C4-2B (cell line): ENCODE measurements around the gene MIB2.

Experiments
- ZFX ChIP-seq: fragments of 450-650 bp; IDR thresholded peaks from 2 replicates; pipeline ENCODE4 v1.6.1; 2017
- TF ChIP-seq, protein P1 (sequence below): fragments of 450-650 bp; conservative IDR thresholded peaks from 2 replicates; pipeline ENCODE4 v1.5.1; 2017; ENCODE audit warnings: mild to moderate bottlenecking

- TF ChIP-seq, protein P1, sequence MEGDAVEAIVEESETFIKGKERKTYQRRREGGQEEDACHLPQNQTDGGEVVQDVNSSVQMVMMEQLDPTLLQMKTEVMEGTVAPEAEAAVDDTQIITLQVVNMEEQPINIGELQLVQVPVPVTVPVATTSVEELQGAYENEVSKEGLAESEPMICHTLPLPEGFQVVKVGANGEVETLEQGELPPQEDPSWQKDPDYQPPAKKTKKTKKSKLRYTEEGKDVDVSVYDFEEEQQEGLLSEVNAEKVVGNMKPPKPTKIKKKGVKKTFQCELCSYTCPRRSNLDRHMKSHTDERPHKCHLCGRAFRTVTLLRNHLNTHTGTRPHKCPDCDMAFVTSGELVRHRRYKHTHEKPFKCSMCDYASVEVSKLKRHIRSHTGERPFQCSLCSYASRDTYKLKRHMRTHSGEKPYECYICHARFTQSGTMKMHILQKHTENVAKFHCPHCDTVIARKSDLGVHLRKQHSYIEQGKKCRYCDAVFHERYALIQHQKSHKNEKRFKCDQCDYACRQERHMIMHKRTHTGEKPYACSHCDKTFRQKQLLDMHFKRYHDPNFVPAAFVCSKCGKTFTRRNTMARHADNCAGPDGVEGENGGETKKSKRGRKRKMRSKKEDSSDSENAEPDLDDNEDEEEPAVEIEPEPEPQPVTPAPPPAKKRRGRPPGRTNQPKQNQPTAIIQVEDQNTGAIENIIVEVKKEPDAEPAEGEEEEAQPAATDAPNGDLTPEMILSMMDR, result no peak
- TF ChIP-seq ZFX, result no peak
These were observed 11.2 kb downstream of the MIB2 start for GRCh38 chr1:1626207-1627141.
